Endothelial cell of umbilical vein (primary cell): Measurements from ENCODE around the gene ZNF112. TPM values are rescaled to one million over a fixed set of nuclear protein-coding genes. Genes with fewer than 3 reads are reported as not detected.
"Not testable (repeated sequence)": the region's sequence is repeated elsewhere in the genome, so short reads cannot be mapped to it uniquely, and the experiment has no call there.

Experiments used
- BruUV-seq: library from RNA; stranded (reverse); fragments of 400-500 nt; replicated peaks from 2 replicates; lab custom pipeline; 2021; lab: Mats Ljungman, UMichigan
- CTCF ChIA-PET: fragments of 300-600, 350-600 bp; sonication (Branson Sonifier 250); formaldehyde crosslinking; loops from one replicate; lab custom pipeline; 2021; ENCODE audit warnings: antibody characterized with exemption, inconsistent platforms; lab: Charles Lee
- POLR2A ChIA-PET: fragments of 300-600, 350-600 bp; sonication (Branson Sonifier 250); formaldehyde crosslinking; loops from one replicate; lab custom pipeline; 2021; ENCODE audit warnings: antibody characterized with exemption, inconsistent platforms; lab: Charles Lee
- DNase-seq: peaks from one replicate; pipeline ENCODE4 v3.0.0-alpha.2; 2011; ENCODE audit warnings: low read depth, low spot score
- FAIRE-seq: peaks from 2 replicates; lab custom pipeline; 2011; peaks lifted over from hg19 to GRCh38; lab: Jason Lieb, UNC
- H2AFZ ChIP-seq: 2 replicates; pipeline ENCODE4 v1.6.0; 2012; ENCODE audit warnings: low read depth, low read length, control low read depth, inconsistent platforms
- H3K27ac ChIP-seq: 2 replicates; pipeline ENCODE4 v1.5.1; 2011; ENCODE audit warnings: low read depth, mild to moderate bottlenecking, control low read depth, low read length, moderate library complexity; ENCODE audit not compliant: insufficient read depth
- H3K27me3 ChIP-seq, 2 experiments: 2 replicates each; pipeline versions ENCODE4 v1.6.0 to v1.6.1; 2011; ENCODE audit warnings: low read length in 2 of 2, mixed read lengths in 1 of 2; ENCODE audit not compliant: control insufficient read depth in 2 of 2, insufficient read depth in 2 of 2
- H3K36me3 ChIP-seq, 2 experiments: 2 replicates in 1 of 2; 3 replicates in 1 of 2; pipeline ENCODE4 v1.5.1; 2011; ENCODE audit warnings: low read length in 2 of 2, mild to moderate bottlenecking in 1 of 2, moderate library complexity in 1 of 2; ENCODE audit not compliant: control insufficient read depth in 2 of 2, insufficient read depth in 2 of 2; ENCODE audit errors: extremely low read depth in 1 of 2
- H3K4me1 ChIP-seq: 3 replicates; pipeline ENCODE4 v1.5.1; 2011; ENCODE audit warnings: mild to moderate bottlenecking, low read length; ENCODE audit not compliant: control insufficient read depth, insufficient read depth; ENCODE audit errors: extremely low read depth
- H3K4me2 ChIP-seq: 2 replicates; pipeline ENCODE4 v1.6.1; 2011; ENCODE audit warnings: low read length, control low read depth, mixed read lengths; ENCODE audit not compliant: insufficient read depth
- H3K4me3 ChIP-seq, 3 experiments: fragments of 200-600 bp in 1 of 3; sonication (generic), shearing (Covaris generic) in 1 of 3; replicated peaks in 1 of 3; 2 replicates each; pipeline ENCODE4 v1.5.1; 2011 to 2016; ENCODE audit warnings: control low read depth in 3 of 3, low read length in 3 of 3, mild to moderate bottlenecking in 2 of 3, inconsistent platforms in 1 of 3, low read depth in 1 of 3, moderate library complexity in 1 of 3; ENCODE audit not compliant: insufficient read depth in 1 of 3
- H3K79me2 ChIP-seq: 2 replicates; pipeline ENCODE4 v1.6.0; 2012; ENCODE audit warnings: low read length, inconsistent platforms; ENCODE audit not compliant: control insufficient read depth, insufficient read depth
- H3K9ac ChIP-seq: replicated peaks from 2 replicates; pipeline ENCODE3; 2011; ENCODE audit warnings: low read length, control low read depth; ENCODE audit not compliant: insufficient read depth; ENCODE audit errors: extremely low read depth
- H3K9me1 ChIP-seq: replicated peaks from 3 replicates; pipeline ENCODE4 v1.6.0; 2011; ENCODE audit warnings: mild to moderate bottlenecking, low read length; ENCODE audit not compliant: control insufficient read depth, insufficient read depth; ENCODE audit errors: extremely low read depth
- H3K9me3 ChIP-seq: replicated peaks from 2 replicates; pipeline ENCODE4 v1.5.1; 2012; ENCODE audit warnings: low read length, inconsistent platforms; ENCODE audit not compliant: control insufficient read depth, insufficient read depth
- H4K20me1 ChIP-seq: replicated peaks from 2 replicates; pipeline ENCODE3; 2011; ENCODE audit warnings: mild to moderate bottlenecking, low read length; ENCODE audit not compliant: control insufficient read depth, insufficient read depth; ENCODE audit errors: extremely low read depth
- GATA2 ChIP-seq: IDR thresholded peaks from 2 replicates; pipeline ENCODE4 v1.7.0; 2011; ENCODE audit warnings: low read depth, mild to moderate bottlenecking, moderate library complexity, mixed read lengths, low read length; ENCODE audit not compliant: insufficient read length, insufficient read depth
- MAX ChIP-seq: IDR thresholded peaks from 2 replicates; pipeline ENCODE4 v1.6.1; 2011; ENCODE audit not compliant: insufficient read depth, insufficient read length
- POLR2A ChIP-seq: IDR thresholded peaks from 2 replicates; pipeline ENCODE4 v1.6.1; 2012; ENCODE audit warnings: low read depth, mild to moderate bottlenecking, control low read depth, low read length
- dilution Hi-C: fragments of 300-500 bp; cut with MboI; formaldehyde crosslinking; loops from one replicate; pipeline ENCODE4 v1.15.0; 2019; ENCODE audit warnings: low sequenced_read_pairs; ENCODE audit not compliant: extremely low pct_ligation_motif_present
- intact Hi-C: fragments of 100-400 bp; cut with micrococcal nuclease; formaldehyde crosslinking; loops from one replicate; pipeline ENCODE4 v1.10.0; 2022
- polyA plus RNA-seq, 4 experiments: library from polyadenylated mRNA; depleted of rRNA in 3 of 4; stranded (reverse) in 3 of 4; unstranded in 1 of 4; fragments of >200 nt; gene quantifications; 2 replicates each; pipeline versions ENCODE4 v1.2.1 to v1.2.3, GENCODE V29; 2011 to 2012; ENCODE audit warnings: missing spikeins in 1 of 4
- total RNA-seq: library from RNA; stranded (reverse); gene quantifications from 2 replicates; pipeline ENCODE4 v1.2.3, GENCODE V29; 2021

The ZNF112 gene
- total and polyA plus RNA-seq, 2 donors (not counting 3 experiments of a cell fraction or from before 2014, with no cell fraction given): 2.0 to 4.6 TPM

- FAIRE-seq: peak; percentile 85
- H3K4me3 ChIP-seq: peak within 1 kb of the TSS; percentile 46 to 66 (median 55)
Observed at GRCh38 chr19:44401139-44402115, 44.9 kb upstream of the ZNF112 start, which contains the start of gene ZNF285. Gene ZNF285 (minus strand): TSS chr19:44401608. CDS start chr19:44397213, 4,395 bp downstream.

GRCh38 chr19:44389268-44389667 lies 32.8 kb upstream of the ZNF112 start:
- DNase-seq: not testable (repeated sequence)

More at GRCh38 chr19:44401139-44402115, 44.9 kb upstream of the ZNF112 start, which contains the start of gene ZNF285:
- H3K79me2 ChIP-seq: no peaks in the 10 kb centered on the region
- H3K9ac ChIP-seq: no peak within 1 kb of the TSS
- TF ChIP-seq POLR2A (peak; percentile 19), GATA2 (no peak), MAX (peak; percentile 46)
- H3K9me1 ChIP-seq: no peaks in the 10 kb centered on the region
- intact Hi-C loops: loop anchor here (1.0 to 5.0 kb wide), 7 partner anchors 45 to 309 kb away; partner anchors contain the start of genes ZNF112, ZNF180, ZNF224 and ZNF226
- H3K9me3 ChIP-seq: no peaks in the 10 kb centered on the region
- H4K20me1 ChIP-seq: no peaks in the 10 kb centered on the region
- peak within 1 kb of the TSS; percentile 76 for H3K4me2 ChIP-seq
- H3K27ac ChIP-seq: no peak within 1 kb of the TSS
- peak; percentile 98 for DNase-seq
- H3K4me1 ChIP-seq: no peaks in the 10 kb centered on the region
- ChIA-PET POLR2A (no interaction called here), CTCF (no interaction called here)
- peak within 1 kb of the TSS; percentile 97 for H2AFZ ChIP-seq
- H3K27me3 ChIP-seq: no peaks in the 10 kb centered on the region
- dilution Hi-C loops: no loop called here
- BruUV-seq: TSS peak; percentile 45
- H3K36me3 ChIP-seq: no peaks in the 10 kb centered on the region

More at GRCh38 chr19:44389268-44389667, 32.8 kb upstream of the ZNF112 start:
- BruUV-seq, H3K36me3 ChIP-seq, H3K9ac ChIP-seq, H3K4me2 ChIP-seq, intact Hi-C loops, H3K9me3 ChIP-seq, CTCF ChIA-PET, H3K4me3 ChIP-seq, H4K20me1 ChIP-seq, FAIRE-seq, POLR2A ChIA-PET, H3K9me1 ChIP-seq, H3K79me2 ChIP-seq, H2AFZ ChIP-seq, H3K27ac ChIP-seq, H3K4me1 ChIP-seq, dilution Hi-C loops, H3K27me3 ChIP-seq: not testable (repeated sequence)
